ENCODE results near the gene PPP1R3D.

The PPP1R3D gene

DNA sequence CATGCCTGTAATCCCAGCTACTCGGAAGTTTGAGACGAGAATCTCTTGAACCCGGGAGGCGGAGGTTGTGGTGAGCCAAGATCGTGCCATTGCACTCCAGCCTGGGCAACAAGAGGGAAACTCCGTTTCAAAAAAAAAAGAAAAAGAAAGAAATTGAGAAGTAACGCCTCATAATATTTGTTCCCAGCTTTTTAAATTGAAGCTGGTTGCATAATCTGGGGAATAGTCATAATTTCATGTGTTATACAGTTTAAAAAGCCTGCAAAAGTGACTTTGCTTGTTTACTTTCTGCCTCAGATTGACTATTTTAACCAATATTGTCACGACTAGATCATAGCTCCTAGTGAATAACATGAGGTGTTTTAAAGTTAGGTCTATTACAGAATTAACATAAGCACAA is 7.3 kb upstream of the PPP1R3D start:
- no peak for DNase-seq

DNA sequence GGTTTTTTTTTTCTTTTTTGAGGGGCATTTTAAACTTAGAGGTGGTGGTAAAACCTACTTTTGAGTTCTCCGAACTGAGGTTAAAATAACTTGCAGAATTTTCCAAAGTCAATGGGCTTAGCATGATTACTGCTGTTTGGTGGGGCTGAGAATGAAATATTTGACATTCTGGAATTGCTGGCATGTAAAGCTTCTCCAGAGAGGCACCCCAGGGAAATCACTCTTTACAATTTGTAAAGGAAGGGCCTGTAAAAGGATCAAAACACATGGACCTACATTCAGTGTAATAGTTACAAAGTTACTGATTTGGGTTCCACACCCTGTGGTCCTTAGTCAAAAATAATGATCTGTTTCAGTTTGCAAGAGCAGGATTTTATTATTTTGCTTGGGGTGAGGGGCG is 5.6 kb upstream of the PPP1R3D start:
- no peak for DNase-seq

DNA sequence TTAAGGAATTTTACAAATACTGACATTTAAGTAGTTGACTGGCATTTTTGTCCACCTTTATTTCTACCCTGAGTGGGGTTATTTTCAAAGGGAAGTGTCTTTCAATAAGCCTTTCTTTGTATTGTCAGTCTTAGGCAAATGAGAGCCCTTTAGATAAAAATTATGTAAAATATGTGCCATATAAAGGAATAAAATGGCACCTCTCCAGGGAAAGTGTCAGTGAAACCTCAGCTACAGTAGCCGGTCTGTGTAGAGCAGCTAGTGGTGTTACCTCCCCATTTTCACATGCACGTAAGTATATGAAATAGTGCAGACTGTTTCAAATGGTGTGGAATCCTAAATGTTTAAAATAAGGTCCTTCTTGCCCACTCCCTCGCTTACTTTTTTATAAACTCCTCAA is 5.1 kb upstream of the PPP1R3D start:
- DNase-seq: no peak

DNA sequence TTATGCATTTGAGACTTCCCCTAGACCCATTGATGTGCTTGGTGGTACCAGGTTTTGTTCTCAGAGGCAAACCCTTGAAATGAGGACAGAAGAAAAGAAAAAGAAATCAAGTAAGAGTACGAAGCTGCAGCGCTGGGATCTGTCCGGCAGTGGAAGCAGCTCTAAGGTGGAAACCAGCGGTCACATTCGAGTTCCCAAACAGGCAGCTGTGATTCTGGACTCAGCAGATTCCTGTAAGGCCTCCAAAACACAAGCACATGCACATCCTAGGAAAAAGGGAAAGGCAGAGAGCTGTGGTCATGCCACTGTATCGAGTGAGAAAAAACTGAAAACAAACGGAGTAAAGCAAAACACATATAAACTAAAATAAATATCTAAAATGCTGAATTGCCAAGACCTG is 4.6 kb upstream of the PPP1R3D start:
- DNase-seq: no peak

DNA sequence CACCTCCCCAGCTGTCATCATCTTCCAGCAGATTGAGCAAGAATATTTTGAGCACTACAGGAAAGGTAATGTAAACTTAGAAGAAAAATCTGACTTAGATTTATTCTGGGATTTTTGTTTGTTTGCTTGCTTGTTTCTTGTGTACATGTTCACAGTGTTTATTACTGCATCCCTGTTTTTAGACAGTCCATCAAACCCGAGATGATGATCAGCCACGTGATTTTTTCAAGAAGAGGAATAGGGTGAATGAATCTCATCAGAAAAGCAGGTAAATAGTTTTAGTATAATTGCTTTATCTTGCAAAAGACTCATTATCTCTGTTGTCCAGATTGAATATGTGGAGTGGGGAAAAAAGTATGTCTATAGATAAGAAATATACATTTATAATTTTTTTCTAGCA is 2.1 kb upstream of the PPP1R3D start:
- DNase-seq: no peak

GRCh38 chr20:59940956-59941294 is 820 bp upstream of the PPP1R3D start:
- no peak for DNase-seq

DNA sequence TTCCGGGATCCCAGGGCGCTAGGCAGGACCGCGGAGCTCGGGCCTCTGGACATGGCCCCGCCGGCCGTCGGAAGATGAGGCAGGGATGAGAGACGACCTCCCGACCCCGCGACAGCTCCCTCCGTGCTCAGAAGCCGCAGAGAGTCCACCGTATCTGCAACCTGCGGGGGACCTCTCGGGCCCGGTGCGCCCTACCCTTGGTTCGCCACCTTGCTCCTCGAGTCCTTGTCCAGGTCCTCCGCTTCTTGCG is 301 bp downstream of the PPP1R3D start:
- no peak for DNase-seq

- DNase-seq: no peak
Measured at GRCh38 chr20:59939052-59939878, 840 bp downstream of the PPP1R3D start.

- no peak for DNase-seq
Measured at GRCh38 chr20:59938696-59939051, 1.4 kb downstream of the PPP1R3D start.

- DNase-seq: no peak
Measured at GRCh38 chr20:59938221-59938620, 1.9 kb downstream of the PPP1R3D start.

- no peak for DNase-seq
Measured at GRCh38 chr20:59937150-59937549, 3.0 kb downstream of the PPP1R3D start.

- no peak for DNase-seq
Measured at GRCh38 chr20:59936409-59936808, 3.7 kb downstream of the PPP1R3D start.

GRCh38 chr20:59935457-59936185 is 4.5 kb downstream of the PPP1R3D start:
- no peak for DNase-seq

DNA sequence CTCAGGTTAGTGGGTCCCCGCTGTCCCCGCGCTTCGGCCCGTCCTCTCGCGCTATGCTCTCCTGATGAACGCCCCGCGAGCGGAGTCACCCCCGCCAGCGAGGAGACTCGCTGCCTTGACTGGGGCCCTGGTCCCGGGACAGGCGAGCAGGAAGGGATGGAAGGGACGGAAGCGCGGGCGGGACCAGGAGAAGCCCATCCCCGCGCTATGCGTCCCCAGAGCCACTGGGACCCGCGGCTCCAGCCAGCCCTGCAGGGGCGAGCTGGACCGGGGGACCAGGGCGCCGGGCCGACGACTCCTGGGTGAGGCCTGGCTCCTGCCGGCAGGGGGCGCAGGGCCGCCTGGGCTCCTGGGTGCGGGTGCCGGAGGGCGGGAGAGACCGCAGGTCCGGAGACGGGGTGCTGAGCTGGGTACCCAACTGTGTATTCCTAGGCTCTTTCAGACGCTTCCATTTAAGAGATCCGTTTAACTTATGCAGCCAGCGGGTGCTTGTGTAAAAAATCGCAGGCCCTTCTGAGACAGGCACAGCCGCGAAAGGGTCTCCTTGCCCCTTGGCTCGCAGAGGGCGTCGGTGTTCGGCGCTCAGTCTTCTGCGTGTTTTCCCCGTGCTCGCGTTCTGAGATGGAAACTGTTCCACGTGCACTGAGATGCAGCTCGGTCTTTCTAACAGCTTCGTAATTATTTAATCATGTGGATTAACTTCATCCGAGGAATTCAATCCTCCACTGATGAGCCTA is 6.1 kb downstream of the PPP1R3D start:
- DNase-seq: no peak

DNA sequence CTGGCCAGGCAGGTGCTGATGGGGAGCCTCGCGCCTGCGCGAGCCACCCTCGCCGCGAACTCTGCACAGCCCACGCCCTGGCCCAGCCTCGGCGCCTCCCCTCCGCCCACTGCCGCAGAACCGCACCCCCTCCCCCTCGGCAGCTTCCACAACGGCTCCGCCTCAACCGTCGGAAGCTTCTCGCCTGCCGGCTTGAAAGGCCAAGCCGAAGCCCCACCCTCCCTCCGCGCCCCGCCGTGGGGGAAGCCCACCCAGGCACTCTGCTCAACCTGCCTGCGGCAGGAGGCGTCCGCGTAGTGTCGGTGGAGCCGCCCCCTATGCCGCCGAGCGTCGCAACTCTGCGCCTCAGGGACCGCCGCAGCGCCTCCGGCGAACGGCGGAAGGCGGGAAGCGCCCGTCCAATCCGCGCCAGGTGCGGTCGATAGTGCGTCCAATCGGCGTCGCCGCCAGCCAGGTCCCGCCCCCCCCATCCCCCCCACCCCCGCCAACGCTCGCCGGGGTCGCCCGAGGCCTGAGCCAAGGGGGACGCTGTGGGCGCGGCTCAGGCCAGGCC is 6.7 kb downstream of the PPP1R3D start, which contains the start of gene SYCP2:
Gene SYCP2 (minus strand): TSS at position 342 of the 553 bp plus-strand sequence. CDS start 11,224 bp downstream, outside the sequence.
- DNase-seq: no peak

GRCh38 chr20:59932616-59933295 is 7.3 kb downstream of the PPP1R3D start:
- no peak for DNase-seq

- no peak for DNase-seq
Measured at GRCh38 chr20:59931511-59932312, 8.4 kb downstream of the PPP1R3D start.

- no peak for DNase-seq
Measured at GRCh38 chr20:59925899-59926298, 14.2 kb downstream of the PPP1R3D start.

- no peak for DNase-seq
Measured at GRCh38 chr20:59925359-59925758, 14.7 kb downstream of the PPP1R3D start.

GRCh38 chr20:59923514-59923913 is 16.6 kb downstream of the PPP1R3D start:
- DNase-seq: no peak

GRCh38 chr20:59920944-59921343 is 19.2 kb downstream of the PPP1R3D start:
- DNase-seq: no peak

- DNase-seq: no peak
Measured at GRCh38 chr20:59912609-59913008, 27.5 kb downstream of the PPP1R3D start.
